ENCODE results near the gene NFYC. TPM values are rescaled to one million over a fixed set of nuclear protein-coding genes. Genes with fewer than 3 reads are reported as not detected.
"Not testable (repeated sequence)": the region's sequence is repeated elsewhere in the genome, so short reads cannot be mapped to it uniquely, and the experiment has no call there.

Gene NFYC
- total RNA-seq, 1 donor from 2014 or later, result 26.8 TPM

DNA sequence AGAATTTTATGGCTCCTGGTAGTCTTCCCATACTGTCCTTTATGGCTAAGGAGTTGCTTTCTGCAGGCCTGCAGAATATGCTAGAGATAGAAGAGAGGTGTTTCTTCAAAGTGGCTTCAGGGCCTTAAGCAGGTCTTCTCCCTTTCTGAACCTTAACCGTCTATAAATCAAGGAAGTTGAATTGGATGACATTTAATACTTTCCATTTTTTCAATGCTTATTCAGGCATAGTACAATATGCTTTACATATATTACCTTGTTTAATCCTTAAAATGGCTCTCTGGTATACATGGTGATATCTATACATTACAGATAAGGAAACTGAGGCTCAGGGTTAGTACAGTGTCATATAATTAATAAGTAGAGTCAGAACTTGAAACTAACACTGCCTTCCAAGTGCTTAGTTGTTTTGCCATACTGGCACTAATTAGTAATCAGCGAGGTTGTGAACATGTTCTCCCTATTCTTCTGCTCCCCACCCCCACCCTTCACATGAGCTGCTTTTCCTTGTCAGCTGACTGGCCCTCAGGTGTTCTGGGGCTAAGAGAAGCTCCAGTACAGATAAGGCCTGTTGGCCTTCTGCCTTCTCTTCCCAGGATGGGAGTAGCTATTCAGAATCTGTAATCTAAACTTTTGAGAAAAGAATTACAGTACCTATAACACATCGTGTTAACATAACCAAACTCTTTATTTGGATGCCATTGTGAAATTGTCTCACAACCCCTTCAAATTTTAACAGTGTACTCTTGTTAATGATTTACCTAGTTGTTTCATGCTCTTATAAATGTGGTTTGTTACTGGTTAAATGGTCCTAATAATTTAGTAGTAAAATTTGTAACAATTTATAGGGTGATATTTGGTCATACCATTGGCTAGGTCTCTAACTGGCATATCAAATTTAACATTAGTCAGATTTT lies 13.6 kb downstream of the NFYC start:
- DNase-seq (ENCODE audit: low spot score) (no peak), ATAC-seq (peak; percentile 9)

DNA sequence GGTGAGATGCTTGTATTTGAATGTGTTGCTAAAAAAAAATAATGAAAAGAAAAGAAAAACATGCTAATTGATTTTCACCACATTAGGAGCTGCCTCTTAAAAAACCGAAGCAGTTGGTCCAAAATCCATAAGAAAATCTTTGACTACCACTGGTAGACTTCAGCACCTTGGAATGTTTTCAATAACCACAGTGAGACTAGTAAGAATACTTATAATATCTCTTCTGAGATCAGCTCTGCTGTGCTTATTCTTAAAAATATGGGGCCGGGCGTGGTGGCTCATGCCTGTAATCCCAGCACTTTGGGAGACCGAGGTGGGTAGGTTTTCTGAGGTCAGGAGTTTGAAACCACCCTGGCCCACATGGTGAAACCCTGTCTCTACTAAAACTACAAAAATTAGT lies 15.1 kb downstream of the NFYC start:
- ATAC-seq (no peak), DNase-seq (ENCODE audit: low spot score) (no peak)

DNA sequence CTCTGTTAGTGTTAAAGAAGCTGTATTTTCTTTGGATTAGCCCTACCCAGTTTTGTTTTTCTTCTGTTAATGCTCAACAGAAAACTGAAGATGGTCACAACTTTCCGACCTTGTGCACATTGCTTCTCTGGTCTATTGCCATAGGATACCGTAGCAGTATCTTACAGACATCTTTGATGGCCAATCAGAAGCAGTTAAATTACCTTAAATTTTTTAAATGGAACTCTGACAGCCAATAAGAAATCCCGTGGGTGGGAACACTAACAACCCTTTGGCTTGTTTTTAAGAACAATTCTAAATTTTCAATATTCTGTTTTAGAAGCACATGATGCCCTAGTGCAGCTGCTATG lies 17.2 kb downstream of the NFYC start:
- DNase-seq (ENCODE audit: low spot score) (no peak), ATAC-seq (peak; percentile 9)

- DNase-seq (ENCODE audit: low spot score) (peak; percentile 87), ATAC-seq (peak; percentile 93)
Observed at GRCh38 chr1:40709100-40709801, 17.7 kb downstream of the NFYC start.

GRCh38 chr1:40709802-40710278 lies 18.3 kb downstream of the NFYC start:
- DNase-seq (ENCODE audit: low spot score), result no peak
- no peak for ATAC-seq

- peak; percentile 20 for ATAC-seq
- DNase-seq (ENCODE audit: low spot score), result no peak
Observed at GRCh38 chr1:40710581-40711315, 19.2 kb downstream of the NFYC start.

DNA sequence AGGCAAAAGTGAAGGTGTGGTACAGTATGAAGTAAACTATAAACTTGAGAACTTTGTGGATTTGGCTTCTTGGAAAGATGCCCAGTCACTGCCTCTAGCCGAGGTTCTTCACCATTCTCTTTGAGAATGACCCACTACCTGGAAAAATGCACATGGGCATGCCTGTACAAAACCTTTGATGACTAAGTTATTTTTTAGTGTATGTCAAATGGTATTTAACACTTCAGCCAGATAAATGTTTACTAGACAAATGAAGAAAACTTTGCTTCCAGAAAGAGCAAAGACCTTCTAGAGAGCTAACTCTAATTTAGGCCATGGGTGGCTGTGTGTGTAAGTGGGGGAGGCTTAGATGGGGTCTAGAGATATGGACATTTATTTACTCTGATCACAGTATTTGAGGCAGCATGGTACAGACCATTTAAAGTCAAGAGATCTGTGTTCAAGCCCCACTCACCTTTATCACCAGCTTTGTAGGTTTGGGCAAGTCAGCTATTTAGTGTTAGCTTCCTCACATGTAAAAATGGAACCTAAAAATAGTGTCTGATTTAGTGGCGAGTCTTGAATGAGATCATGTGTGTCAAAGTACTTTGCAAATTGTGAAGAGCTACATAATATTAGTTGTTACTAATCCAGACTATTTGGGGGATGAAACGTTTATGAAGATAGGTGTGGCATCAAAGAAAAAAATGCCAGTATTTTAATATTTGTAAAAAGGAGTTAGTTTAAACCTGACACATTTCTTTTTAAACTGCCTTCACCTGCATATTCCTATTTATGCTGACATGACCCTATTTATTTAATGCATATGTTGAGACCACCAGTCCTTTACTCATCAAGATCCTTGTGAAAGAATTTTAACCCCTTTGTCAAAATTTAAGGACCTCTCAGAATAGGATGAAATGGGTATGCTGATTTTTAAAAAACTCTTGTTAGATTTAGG lies 20.2 kb downstream of the NFYC start:
- ATAC-seq (no peak), DNase-seq (ENCODE audit: low spot score) (no peak)

DNA sequence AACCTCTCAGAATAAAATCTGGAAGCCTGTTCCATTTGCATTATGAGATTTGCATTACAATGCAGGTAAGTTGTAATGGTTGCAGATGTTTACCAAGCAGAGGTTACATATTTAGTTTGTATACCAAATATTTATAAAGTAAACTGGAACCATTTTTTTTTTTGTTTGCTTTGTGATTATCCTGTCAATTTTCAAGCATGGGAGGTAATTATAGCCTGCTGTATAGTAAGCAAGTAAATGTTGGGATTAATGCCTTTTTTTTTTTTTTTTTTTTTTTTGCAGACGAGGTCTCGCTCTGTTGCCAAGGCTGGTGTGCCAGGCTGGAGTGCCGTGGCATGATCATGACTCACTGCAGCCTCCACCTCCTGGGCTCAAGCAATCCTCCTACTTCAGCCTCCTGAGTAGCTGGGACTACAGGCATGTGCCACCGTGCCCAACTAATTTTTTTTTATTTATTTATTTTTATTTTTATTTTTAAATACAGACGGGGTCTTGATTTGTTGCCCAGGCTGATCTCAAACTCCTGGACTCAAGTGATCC lies 21.0 kb downstream of the NFYC start:
- DNase-seq (ENCODE audit: low spot score), result no peak
- no peak for ATAC-seq

GRCh38 chr1:40712997-40713396 lies 21.5 kb downstream of the NFYC start:
- ATAC-seq (no peak), DNase-seq (ENCODE audit: low spot score) (no peak)

DNA sequence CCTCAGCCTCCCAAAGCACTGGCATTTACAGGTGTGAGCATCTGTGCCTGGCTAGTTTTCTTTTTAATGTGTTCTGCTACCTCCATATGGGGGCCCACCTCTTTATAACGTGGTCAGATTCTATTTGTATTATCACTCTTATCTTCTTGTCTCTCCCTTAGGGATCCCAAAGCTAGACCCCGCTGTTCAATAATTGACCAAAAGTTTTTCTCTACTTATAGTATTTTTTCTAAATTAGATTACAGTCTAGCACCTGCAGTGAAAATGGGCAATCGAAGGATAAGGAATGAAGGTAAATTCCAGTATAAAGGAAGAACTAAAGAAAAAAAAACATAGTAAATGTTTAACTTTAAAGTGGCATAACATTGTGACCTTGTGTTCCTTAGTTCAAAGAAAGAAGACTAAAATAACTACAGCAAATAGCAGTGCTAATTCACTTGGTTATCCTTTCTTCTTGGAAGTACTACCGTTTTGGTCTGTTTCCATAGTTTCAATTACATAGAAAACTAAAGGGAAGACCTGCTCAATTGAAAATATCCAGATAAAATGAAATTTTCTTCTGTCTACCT lies 24.1 kb downstream of the NFYC start:
- DNase-seq (ENCODE audit: low spot score), result no peak
- peak; percentile 69 for ATAC-seq

DNA sequence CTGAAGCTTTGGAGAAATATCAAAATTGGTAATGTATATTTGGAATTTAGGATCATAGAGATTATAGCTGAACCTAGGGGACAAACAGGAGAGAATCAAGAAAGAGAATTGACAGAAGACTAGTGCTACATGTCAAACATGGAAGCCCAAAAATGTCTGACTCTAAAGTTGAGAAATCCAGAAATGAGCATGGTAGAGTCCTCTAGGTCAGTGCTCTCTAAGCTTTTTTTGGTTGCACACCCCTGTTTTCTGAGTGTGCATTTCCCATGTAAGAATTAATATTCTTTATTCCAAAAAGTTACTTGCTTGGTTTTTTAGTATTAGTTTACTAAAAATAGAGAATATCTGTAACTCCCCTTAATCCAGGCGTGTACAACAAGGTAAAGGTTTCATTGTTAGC lies 25.6 kb downstream of the NFYC start:
- DNase-seq (ENCODE audit: low spot score) (no peak), ATAC-seq (no peak)

- ATAC-seq, result no peak
- no peak for DNase-seq (ENCODE audit: low spot score)
Observed at GRCh38 chr1:40717955-40718354, 26.5 kb downstream of the NFYC start.

DNA sequence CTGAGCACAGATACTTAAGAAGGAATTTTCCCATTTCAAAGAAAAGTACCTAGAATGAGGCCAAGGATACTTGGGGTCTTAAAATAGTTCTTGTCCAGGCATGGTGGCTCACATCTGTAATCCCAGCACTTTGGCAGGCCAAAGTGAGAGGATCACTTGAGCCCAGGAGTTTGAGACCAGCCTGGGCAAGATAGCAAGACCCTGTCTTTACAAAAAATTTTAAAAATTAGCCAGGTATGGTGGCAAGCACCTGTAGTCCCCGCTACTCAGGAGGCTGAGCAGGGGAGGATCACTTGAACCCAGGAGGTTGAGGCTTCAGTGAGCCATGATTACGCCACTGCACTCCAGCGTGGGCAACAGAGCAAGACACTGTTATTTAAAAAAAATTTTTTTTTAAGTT lies 29.0 kb downstream of the NFYC start:
- no peak for DNase-seq (ENCODE audit: low spot score)

DNA sequence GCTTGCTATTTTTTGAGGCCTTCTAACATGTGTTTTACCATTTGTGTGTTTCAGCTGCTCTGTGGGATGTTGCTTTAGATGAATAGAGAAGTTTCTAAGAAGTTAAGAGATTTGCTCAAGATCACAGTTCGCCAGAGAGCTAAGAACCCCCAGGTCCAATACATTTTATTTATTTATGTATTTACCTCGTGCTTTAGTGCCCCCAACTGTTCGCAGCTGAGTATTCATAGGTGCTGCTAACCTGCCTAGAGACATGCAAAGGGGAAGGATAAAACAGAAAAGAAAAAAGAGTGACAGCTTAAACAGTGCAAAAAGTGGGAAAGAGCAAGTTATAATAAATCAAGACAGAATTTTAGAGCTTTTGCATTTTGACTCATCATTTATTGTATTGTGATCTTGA lies 31.1 kb downstream of the NFYC start:
- ATAC-seq, result no peak

More for the DNA sequence above, 29.0 kb downstream of the NFYC start:
- ATAC-seq, result no peak

DNA sequence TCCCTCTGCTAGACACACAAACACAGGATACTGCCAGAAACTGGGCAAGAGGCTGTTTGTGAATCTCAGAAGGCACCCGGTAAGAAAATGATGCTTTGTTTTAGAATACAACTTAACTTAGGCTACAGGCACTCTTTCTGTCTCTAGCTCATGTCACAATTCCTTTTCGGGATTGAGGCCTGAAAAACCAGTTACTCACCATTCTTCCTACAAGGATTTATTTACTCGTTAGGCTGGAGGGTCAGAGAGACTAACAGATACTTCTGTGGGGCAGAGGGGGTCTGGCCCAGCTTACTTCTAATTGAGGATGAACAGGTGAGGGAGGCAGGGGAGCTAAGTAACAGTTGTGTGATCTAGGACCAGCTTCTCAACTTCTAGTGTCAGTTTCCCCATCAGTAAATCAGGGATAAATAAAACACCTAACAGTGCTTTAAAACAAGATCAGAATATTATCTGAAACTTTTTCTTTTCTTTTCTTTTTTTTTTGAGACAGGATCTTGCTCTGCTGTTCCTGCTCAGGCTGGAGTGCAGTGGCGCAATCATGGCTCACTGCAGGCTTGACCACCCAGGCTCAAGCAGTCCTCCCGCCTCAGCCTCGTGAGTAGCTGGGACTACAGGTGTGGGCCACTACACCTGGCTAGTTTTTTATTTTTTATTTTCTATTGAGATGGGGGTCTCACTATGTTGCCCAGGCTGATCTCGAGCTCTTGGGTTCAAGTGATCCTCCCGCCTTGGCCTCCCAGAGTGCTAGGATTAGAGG lies 31.9 kb downstream of the NFYC start:
- ATAC-seq, result no peak
- no peak for DNase-seq (ENCODE audit: low spot score)

More for the DNA sequence above, 31.1 kb downstream of the NFYC start:
- DNase-seq (ENCODE audit: low spot score), result no peak

- not testable (repeated sequence) for ATAC-seq; DNase-seq (ENCODE audit: low spot score)
Observed at GRCh38 chr1:40727662-40728061, 36.2 kb downstream of the NFYC start.

GRCh38 chr1:40729316-40729862 lies 37.9 kb downstream of the NFYC start:
- not testable (repeated sequence) for DNase-seq (ENCODE audit: low spot score)
- ATAC-seq, result peak; percentile 7

DNA sequence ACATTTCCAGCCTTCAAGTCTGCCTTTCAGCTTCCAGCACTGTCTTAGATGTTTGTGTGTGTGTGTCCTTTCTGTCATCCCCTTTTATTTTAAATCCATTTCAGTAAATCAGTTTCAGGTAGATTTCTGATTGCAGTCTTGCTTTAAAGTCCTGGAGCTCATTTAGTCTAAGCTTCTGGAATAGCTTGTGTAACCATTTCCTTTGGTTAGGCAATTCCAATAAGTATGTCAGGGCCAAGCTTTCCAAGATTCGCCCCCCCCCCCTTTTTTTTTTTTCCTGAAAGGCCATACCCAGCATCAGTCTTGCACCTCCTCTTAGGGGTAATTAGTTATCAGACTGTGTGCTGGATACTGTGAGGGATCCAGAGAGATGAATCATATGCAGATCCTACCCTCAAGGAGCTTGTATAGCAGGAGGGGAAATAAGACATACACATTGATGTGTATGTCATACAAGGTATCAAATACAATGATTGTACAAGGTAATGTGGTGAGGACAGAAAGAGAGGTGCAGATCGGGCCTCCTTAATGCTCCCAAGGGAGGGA lies 41.3 kb downstream of the NFYC start:
- DNase-seq (ENCODE audit: low spot score) (no peak), ATAC-seq (no peak)

Measured in left lobe of liver (tissue), 2 donors.